CD4-positive, alpha-beta T cell treated with Interleukin-17A for 1 hour (primary cell): ENCODE data around the gene PLG.
A peak's percentile ranks its signal among the peaks of the same experiment; 100 is the strongest.
"Not testable (repeated sequence)": the region's sequence is repeated elsewhere in the genome, so short reads cannot be mapped to it uniquely, and the experiment has no call there.

Source experiments
- DNase-seq: peaks from one replicate; pipeline ENCODE4 v3.0.0-alpha.2; 2020

PLG gene

DNA sequence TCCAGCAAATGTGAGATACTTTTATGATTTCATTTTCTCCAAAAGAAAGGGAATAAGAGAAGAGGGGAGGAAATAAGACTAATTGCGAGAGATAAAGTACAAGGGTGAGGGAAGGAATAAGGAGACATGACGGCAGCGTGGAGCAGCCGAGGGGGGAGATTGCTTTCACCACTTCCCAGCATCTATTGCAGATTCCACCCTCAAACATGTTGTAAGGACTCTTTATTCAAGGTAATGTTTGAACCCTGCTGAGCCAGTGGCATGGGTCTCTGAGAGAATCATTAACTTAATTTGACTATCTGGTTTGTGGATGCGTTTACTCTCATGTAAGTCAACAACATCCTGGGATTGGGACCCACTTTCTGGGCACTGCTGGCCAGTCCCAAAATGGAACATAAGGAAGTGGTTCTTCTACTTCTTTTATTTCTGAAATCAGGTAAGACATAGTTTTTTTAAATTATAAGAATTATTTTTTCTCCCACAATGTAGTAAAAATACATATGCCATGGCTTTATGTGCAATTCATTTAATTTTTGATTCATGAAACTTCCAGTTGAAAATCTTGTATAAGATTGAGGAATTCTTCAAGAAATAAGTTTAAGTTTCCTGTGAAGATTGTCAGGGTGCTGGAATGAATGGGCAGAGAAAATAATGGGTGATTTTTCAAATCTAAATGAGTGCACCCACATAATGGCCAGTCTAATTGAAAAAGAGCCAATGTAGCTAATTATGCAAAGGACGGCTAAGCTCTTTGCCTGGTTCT lies at the start of gene PLG:
PLG (plus strand) TSS at position 327 of the 763 bp plus-strand sequence; CDS start at position 388, 61 bp downstream.
- not testable (repeated sequence) for DNase-seq

DNA sequence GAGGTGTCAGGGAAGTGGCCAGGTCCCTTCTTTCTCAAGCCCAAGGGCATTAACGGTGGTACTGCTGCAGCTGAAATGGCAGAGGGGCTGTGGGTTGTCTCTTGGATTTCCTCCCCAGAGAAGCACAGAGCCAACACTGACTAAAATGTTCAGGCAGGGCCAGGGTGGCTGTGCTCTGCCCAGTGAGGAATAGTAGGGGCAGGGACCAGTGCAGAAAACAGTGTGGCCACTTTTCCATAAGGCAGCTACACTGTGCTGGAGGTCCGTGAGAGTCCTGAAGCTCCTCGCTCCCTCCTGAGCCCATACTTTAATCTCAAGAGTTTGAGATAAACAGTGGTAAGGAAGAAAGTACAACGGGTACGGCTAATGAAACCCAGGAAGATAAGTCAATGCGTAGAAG lies 42.5 kb upstream of the PLG start:
- DNase-seq: no peak

DNA sequence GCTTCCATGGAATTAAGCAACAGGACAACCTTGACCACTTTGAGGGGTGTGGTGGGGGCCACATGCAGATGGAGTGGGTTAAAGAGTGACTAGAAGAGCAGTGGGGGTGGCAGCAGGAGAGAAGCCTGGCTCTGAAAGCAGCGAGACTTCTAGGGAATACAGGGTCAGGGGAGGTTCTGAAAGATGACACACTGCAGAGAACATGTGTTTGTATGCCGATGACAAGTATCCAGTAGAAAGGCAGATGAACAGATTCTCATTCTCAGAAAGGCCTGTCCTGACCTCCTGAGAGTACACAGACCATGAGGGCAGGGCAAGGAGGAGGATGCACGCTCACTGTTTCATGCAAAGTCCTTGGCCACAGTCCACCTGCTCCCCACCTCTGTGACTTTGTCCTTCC lies 40.8 kb upstream of the PLG start:
- DNase-seq: no peak

DNA sequence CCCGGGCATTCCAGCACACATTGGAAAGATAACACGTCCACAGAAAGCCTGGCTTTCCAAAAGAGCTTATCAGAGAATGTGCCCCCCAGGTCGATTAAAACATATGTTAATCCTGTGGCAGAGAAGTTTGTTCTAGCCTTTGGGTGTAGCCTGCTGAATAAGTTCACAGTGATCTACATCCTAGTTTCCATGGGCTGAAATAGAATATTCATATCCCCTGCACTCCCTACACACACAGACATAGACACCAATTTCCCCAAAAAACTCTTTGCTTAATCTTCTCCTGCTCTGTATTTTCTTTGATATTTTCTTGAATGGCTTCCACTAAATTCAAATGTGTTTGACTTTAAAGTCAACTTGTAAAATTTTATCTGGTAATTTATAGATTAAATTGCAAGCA lies 39.6 kb upstream of the PLG start:
- DNase-seq: no peak

DNA sequence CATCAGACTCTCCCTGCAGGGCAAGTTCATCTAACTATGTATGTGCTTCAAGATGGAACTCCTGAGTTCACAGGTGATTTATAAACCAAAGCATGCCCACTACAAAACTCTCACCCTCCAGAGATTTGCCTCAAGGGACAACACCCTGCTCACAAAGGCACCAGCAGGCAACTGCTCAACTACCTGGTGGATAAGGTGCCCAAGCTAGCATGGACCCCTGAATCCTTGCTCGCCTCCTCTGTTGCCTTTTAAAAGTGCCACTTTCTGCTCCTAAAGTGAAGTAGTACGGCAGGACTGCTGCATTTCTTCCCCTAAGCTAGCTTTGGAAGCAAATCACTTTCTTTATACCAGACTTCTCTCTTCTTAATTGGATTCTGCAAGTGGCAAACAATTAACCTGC lies 39.2 kb upstream of the PLG start:
- DNase-seq: no peak

DNA sequence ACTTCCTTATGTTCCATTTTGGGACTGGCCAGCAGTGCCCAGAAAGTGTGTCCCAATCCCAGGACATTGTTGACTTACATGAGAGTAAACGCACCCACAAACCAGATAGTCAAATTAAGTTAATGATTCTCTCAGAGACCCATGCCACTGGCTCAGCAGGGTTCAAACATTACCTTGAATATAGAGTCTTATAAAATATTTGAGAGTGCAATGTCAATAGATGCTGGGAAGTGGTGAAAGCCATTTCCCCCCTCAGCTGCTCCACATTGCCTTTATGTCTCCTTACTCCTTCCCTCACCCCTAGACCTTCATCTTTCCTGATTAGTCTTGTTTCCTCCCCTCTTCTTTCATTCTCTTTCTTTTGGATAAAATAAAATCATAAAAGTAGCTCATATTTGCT lies 37.8 kb upstream of the PLG start, which contains the start of gene LPA:
LPA (minus strand) TSS at position 78 of the 400 bp plus-strand sequence; CDS start at position 17, 61 bp downstream.
- not testable (repeated sequence) for DNase-seq

DNA sequence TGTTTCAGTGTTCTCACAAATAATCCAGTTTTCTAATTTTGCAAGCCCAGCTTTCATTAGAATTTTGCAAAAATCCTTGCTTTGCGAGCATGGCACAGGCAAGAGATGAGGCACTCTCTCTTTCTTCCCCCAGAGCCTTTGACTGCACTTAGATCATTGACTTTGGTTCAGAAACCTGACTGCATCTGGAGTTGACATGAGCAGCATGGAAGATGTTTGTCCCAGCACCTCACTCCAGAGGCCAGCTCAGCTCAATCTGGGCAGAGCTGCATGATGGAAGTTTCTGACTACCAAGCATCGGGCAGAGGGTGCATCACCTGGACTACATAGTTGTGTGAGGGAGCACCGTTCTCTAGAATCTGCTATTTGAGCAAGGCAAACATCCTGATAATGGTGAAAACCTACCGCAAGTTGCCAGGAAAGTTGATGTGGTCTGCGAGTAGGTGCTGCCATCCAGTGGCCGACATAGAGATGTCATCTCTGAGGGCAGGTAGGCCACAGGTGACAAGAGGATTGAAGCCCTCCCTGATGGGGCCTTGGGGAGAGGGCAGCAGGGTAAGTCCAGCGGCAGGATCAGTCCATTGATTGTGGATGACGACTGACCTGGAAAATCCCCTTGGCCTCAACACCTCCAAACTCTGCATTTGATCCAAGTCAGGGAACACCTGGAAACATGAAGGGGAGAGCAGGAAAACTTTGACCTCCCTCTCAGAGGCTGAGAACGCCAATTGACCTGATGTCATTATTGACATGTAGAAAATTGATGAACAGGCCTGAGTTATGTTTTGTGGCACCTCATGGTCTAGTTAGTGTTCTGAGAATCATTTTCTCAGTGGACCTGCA lies 34.2 kb upstream of the PLG start:
- peak; percentile 39 for DNase-seq

DNA sequence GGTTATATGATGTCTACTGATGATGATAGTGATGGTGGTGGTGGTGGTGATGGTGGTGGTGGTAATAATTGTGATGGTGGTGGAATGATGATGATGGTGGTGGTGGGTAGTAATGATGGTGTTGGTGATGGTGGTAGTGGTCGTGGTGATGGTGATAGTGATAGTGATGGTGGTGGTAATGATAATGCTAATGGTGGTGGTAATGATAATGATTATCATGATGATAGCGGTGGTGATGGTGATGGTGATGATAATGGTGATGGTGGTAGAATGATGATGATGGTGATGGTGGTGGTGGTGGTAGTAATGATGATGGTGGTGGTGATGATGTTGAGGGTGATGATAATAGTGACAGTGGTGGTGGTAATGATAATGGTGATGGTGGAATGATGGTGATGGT lies 33.5 kb upstream of the PLG start:
- DNase-seq: no peak

DNA sequence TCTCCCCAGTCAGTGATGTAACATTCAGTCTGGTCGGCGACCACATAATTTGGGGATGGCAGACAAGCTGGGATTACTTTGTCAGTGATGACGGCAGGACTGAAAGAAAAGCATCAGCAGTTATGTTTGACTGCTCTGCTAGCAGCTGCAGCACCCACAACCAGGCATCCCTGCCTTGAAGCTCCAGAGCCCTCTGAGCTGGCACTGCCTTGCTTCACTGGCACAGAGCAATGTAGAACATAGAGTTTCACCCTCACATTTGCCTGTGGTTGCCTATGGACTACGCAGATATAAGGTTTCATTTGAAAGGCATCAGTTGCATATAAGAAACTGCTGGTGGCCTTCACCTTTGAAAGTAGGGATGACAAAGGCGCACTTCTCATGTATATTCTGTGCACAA lies 25.6 kb upstream of the PLG start:
- not testable (repeated sequence) for DNase-seq

DNA sequence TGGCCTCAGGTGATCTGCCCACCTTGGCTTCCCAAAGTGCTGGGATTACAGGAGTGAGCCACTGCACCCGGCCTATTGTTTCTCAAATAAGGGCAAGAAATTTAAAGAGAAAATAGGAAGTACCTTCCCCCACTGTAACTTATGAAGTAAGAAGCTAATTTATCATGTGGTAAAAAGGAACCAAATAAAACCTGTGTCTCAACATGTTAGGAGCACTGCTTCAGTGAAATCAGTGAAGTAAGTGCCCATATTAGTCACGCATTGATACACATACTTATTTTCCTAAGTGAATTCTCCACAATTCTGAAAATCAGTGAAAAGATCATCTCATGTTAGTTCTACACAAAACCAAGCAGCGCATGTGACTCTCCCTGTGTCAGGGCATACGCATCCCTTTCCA lies 23.8 kb upstream of the PLG start:
- DNase-seq: no peak

DNA sequence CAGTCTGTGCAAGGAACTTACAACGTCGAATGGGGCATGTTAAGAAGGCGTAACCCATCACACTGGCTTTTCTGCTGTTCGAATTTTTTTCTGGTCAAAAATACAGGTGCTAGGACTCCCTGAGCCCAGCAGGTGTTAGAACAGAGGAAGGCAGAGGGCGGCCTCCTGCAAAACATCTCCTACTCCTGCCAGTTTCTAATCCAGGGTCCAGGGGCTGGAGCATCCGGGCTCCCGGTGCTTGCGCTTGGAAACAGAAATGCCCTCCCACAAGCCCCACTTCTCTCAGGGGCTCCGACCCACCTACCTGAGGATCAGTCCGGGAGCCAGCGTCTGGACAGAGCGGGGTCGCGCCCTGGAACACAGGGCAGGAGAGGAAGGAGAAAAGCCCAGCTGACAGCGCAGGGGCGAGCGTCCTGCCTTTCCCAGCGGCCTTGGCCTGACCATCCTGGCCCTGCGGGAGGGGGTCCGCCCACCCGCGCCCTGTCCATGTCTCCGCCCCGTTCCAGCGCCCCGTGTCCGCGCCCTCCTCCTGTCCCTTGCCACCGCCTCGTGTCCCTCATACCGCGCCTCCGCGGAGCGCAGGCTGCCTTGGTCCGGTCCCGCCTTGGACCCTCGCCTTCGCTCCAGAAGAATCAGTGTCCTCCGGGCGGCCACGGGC lies 23.2 kb upstream of the PLG start:
- no peak for DNase-seq

DNA sequence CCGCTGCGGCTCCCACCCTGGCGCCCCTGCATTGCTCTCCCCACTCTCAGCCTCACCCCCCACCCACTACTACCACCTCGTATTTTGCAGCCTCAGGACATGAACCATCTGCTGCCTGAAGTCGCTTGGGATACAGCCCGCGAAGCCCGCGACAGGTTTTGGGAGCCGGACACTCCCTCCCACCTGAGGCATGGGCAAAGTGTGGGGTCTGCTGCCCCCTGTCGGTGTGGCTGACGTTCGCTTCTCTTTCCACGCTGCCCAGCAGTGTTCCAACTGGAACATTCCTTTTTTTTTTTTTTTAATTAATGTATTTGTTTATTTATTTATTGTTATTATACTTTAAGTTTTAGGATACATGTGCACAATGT lies 22.7 kb upstream of the PLG start:
- no peak for DNase-seq

DNA sequence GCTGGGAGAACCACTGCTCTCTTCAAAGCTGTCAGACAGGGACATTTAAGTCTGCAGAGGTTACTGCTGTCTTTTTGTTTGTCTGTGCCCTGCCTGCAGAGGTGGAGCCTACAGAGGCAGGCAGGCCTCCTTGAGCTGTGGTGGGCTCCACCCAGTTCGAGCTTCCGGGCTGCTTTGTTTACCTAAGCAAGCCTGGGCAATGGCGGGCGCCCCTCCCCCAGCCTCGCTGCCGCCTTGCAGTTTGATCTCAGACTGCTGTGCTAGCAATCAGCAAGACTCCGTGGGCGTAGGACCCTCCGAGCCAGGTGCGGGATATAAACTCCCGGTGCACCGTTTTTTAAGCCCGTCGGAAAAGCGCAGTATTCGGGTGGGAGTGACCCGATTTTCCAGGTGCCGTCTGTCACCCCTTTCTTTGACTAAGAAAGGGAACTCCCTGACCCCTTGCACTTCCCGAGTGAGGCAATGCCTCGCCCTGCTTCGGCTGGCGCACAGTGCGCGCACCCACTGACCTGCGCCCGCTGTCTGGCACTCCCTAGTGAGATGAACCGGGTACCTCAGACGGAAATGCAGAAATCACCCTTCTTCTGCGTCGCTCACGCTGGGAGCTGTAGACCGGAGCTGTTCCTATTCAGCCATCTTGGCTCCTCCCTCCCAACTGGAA lies 16.8 kb upstream of the PLG start:
- DNase-seq: not testable (repeated sequence)

DNA sequence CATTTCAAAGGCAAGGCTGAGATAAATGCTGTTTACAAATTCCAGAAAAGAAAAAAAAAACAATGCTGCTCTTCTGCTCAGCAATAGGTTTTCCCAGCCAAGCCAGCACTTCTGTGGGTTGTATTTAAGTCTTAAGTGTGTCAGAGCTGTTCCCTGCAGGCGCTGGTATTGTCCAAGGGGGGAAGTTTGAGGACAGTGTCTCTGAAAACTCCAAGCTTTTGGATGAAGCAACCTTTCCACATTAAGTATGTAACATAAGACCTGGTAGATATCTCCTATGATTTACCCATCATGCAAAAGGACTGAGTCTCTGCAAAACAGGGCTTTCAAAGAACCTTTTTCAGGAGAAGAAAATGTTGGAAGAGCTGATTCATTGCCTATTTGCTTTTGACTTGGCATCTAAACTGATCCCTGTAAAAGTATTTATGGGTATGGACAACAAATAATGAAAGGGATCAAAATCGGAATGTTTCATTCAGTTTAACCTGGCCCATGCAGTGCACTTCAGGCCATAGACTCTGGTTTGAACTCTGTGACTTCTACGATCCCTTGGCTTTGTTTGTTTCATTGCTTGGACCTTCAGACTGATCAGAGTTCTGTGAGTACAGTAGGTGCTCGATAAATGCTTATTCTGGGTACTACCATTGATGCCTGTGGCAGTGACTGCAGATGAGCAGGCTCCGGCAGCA lies 16.1 kb upstream of the PLG start:
- DNase-seq: no peak

DNA sequence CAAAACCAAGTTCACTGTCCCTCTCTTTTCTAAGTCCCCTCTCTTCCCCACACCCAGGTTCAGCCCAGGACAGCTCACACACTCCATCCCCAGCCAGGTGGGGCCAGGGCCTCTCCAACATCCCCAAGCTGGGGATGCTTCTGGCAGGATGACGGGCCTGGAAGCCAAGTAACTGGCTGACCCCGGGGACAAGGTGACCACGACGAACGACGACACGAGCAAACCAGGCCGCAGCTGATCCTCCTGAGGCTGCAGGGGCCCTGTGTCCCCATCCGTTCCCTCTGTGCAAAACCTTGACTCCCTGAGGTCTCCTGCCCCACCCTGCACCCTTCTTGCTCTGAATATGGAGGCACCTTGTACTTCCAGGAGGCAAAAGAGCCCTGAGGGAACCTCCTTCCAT lies 11.6 kb upstream of the PLG start:
- no peak for DNase-seq

DNA sequence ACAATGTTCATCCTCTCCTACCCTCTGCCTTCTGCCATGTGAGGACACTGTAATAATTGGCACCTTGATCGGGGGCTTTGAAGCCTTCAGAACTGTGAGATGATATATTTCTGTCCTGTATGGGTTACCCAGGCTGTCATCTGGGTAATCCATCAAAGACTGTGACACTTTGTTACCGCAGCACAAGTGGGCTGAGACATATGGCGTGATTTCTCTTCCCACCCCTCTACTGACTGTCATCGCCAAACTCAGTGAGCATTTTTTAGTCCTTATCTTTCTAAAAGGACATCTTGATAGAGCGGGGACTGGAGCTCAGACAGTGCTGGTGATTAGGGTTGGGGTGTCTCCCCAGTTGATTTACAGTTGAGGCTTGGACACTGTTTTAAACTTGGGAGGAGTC lies 10.4 kb upstream of the PLG start:
- DNase-seq: no peak

DNA sequence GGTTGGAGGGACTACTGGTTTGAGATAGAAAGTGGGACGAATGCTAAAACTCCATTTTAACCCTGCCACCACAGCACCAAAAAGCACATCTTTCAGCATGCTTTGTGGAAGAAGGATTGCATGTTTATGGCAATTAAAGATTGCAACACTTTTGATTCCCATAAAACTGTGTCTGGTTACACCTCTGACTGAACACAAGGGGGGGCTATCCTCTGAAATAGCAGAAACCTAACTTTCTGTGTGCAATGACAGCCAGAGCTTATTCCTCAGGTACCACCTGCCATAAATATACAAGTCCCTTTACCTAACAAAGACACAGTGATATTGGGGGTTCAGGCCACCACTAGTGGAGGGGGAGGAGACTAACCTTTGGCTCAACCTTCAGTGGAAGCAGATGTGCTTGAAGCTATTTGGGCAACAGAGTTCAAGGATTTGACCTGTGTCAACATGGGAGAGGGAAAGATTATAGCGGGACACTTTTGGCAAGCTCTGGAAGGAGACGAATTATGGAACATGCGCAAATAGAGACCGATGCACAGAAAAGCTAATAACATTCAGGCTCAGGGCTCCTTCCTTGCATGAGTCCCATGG lies 9.6 kb upstream of the PLG start:
- DNase-seq: no peak

DNA sequence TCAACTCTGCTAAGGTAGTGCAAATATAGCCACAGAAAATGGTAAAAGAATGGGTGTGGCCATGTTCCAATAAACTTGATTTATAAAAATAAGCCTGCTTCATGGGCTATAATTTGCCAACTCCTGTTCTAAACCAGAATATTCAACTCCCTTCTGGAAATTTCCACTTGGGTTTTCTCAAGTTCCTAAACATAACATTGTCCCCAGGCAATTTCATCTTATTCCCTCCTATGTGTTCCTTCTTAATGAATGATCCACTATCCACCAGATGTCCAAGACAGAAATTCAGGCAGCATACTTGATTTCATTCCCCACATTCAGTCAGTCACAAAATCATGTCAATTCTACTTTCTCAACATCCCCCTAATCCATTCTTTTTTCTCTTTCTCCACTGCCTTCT lies 7.0 kb upstream of the PLG start:
- DNase-seq: not testable (repeated sequence)

DNA sequence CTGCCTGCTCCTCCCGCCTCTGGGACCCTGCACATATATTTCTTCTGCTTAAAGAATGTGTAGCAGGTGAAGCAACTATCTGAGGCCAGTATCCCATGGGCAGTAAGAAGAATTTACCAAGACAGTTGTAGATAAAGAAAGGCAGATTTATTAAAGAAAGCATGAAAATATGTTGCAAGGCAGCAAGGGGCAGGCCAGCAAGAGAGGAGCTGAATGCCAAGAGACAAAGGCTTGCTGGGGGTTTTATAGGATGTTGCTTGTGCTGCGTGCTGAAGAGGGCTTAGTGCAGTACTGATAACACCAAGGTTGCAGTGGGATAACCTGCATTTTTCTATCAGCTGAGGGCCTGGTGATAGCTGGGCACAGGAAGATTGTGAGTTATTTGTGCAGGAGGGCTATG lies 6.4 kb upstream of the PLG start:
- not testable (repeated sequence) for DNase-seq

DNA sequence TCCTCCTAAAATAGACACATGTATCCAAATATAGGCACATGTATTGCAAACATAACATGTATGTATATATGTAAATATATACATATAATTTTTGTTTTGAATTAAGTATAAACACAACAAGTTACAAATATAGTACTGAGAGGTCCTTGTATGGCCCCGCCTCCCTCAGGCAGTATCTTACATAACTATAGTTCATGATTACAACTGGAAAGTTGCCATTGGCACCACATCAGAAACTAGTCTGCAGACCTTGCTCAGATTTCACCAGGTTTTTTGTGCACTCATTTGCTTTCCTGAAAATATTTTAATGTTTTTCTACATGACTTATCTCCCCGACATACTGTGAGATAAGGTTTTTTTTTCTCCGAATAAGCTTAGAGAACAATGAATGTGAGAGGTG lies 5.2 kb upstream of the PLG start:
- DNase-seq: not testable (repeated sequence)

DNA sequence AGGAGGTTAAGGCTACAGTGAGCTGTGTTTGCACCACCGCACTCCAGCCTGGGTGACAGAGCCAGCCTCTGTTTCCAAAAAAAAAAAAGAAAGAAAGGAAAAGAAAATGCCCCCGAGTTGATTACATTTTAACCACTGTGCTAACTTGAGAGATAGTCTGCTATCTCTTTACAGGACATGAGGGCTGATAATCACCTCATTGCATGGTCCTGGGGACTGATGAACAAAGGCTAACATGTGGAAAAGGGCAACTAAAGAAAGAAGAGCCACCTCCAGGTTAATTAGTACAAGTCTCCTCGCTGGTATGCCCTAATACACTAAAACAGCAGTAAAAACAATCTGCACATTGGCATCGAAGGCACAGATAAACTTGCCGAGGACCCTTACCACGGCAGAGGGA lies 4.2 kb upstream of the PLG start:
- no peak for DNase-seq

DNA sequence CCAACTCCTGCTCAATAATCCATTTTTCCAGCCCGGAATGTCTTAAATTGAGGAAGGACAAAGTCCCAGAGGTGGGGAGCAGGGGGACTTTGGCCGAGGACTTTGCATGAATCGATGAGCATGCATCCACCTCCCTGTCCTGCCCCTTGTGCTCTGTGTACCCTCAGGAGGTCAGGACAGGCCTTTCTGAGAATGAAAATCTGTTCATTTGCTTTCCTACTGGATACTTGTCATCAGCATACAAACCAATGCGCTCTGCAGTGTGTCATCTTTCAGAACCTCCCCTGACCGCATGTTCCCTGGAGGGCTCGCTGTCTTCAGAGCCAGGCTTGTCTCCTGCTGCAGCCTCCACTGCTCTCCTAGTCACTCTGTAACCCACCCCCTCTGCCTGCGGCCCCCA lies 2.6 kb downstream of the PLG start:
- DNase-seq: not testable (repeated sequence)
